GM10266 (cell line): ENCODE data around the gene ADAM10.

Experiments used
- DNase-seq: peaks from one replicate; pipeline ENCODE4 v3.0.0; 2012; ENCODE audit errors: extremely low spot score
- TF ChIP-seq, protein P1 (sequence below): IDR thresholded peaks from 2 replicates; pipeline ENCODE4 v1.5.1; 2012; ENCODE audit warnings: mild to moderate bottlenecking, low read depth; ENCODE audit not compliant: control insufficient read depth, insufficient read depth; ENCODE audit errors: missing control alignments

ADAM10 gene

DNA sequence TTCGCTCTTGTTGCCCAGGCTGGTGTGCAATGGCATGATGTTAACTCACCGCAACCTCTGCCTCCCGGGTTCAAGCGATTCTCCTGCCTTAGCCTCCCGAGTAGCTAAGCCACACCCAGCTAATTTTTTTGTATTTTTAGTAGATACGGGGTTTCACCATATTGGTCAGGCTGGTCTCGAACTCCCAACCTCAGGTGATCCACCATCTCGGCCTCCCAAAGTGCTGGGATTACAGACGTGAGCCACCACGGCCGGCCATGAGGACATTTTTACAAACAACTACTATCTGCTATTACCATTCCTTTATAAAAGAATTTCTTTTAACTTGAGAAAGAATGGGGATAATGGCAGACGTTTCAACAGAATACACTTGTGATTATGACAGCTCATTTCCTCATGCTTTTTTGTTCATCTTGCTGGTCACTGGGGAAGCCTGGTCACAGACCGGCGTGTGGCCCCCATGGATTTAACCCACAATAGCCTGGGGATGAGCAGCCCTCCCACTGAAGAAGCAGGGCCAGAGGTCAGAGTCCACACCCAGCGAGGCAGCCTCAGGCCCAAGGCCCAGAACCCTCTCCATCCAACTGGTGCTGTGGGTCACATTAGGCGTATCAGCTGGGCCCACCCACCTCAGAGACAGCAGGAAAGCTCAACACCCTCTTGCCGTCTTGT, 205.7 kb downstream of the ADAM10 start:
- TF ChIP-seq, protein P1, sequence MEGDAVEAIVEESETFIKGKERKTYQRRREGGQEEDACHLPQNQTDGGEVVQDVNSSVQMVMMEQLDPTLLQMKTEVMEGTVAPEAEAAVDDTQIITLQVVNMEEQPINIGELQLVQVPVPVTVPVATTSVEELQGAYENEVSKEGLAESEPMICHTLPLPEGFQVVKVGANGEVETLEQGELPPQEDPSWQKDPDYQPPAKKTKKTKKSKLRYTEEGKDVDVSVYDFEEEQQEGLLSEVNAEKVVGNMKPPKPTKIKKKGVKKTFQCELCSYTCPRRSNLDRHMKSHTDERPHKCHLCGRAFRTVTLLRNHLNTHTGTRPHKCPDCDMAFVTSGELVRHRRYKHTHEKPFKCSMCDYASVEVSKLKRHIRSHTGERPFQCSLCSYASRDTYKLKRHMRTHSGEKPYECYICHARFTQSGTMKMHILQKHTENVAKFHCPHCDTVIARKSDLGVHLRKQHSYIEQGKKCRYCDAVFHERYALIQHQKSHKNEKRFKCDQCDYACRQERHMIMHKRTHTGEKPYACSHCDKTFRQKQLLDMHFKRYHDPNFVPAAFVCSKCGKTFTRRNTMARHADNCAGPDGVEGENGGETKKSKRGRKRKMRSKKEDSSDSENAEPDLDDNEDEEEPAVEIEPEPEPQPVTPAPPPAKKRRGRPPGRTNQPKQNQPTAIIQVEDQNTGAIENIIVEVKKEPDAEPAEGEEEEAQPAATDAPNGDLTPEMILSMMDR: no peak
- DNase-seq: no peak

DNA sequence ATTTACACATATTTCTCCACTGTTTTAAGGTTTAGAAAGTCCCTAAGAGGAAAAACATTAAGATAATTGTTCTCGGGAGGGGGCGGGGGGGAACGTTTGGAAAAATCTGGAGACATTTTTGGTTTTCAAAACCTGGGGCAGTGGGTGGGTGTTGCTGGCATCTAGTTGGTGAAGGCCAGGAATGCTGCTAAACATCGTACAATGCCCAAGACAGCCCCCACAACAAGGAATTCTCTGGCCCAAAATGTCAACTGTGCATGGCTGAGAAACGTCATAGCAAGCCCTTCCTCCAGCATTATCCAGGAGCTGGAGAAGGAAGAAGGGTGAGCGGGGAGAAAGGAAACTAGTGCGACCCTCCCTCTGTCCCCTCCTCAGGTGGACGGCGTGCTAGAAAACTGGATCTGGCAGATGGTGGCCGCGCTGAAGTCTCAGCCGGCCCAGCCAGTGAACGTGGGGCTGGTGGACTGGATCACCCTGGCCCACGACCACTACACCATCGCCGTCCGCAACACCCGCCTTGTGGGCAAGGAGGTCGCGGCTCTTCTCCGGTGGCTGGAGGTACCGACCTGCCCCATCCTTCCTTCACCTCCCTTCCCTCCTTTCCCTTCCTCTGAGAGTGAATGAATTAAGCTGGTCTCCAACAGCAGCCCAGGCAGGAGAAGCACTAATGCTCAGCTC, 208.0 kb downstream of the ADAM10 start:
- TF ChIP-seq, protein P1: no peak
- DNase-seq: no peak

DNA sequence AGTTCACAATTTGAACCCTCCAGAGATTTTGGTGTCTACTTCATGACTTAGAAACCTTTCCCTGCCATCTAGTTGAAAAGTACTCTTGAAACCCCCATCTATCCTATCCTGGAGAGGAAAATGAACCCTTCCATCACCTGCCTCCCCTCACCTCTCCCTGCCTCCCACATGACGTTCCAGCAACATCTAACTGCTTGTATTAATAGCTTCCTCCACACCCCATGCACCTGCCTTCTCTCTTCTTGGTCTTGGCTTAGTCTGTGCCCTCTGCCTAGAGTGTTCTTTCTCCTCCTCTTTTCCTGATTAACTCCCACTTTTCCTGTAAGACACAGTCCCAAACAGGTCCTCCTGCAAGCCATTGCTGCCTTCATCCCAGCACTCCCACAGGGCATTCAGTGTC, 210.0 kb downstream of the ADAM10 start:
- TF ChIP-seq, protein P1: no peak
- no peak for DNase-seq

DNA sequence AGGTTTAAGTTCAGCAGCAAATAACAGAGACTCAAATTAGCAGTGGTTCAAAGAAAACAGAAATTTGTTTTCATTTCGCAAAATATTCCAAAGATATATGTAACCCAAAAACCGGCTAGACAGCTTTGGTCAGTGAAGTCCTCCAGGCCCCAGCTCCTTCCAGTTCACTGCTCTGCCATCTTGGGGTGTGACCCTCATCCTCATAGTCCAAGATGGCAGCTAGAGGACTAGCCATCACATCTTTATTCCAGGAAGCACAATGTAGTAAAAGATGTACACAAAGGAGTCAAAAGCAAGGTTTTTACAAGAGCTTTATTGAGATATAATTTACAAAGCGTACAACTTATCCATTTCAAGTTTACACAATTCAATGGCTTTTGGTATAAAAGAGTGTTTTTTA, 210.6 kb downstream of the ADAM10 start:
- DNase-seq: no peak
- TF ChIP-seq, protein P1: no peak
